CD4-positive, alpha-beta T cell treated with Interleukin-4 for 4 hours (primary cell): ENCODE results near the gene SERPINH1.
A peak's percentile ranks its signal among the peaks of the same experiment; 100 is the strongest.

Experiments
- DNase-seq: peaks from one replicate; pipeline ENCODE4 v3.0.0-alpha.2; 2020

SERPINH1 gene

DNA sequence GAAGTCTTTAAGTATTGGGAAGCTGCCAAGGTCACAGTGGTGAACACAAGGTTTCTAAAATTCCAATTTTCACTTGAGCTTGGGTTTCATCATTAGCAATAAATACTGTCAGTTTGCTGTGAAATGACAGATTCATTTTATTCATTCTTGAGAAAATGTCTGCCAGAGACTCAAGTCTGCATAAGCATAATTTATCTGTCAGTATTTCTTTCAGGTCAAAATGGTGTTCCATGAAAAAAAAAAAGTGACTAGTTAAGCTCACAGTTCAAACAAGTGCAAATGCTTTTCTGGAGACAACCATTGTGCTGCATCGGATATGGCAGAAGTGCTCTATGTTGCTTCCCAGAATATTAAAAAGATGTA, 28.2 kb upstream of the SERPINH1 start:
- DNase-seq = no peak

- DNase-seq = no peak
Observed at GRCh38 chr11:75534259-75535069, 27.6 kb upstream of the SERPINH1 start.

- DNase-seq = no peak
Observed at GRCh38 chr11:75535071-75535470, 27.0 kb upstream of the SERPINH1 start.

DNA sequence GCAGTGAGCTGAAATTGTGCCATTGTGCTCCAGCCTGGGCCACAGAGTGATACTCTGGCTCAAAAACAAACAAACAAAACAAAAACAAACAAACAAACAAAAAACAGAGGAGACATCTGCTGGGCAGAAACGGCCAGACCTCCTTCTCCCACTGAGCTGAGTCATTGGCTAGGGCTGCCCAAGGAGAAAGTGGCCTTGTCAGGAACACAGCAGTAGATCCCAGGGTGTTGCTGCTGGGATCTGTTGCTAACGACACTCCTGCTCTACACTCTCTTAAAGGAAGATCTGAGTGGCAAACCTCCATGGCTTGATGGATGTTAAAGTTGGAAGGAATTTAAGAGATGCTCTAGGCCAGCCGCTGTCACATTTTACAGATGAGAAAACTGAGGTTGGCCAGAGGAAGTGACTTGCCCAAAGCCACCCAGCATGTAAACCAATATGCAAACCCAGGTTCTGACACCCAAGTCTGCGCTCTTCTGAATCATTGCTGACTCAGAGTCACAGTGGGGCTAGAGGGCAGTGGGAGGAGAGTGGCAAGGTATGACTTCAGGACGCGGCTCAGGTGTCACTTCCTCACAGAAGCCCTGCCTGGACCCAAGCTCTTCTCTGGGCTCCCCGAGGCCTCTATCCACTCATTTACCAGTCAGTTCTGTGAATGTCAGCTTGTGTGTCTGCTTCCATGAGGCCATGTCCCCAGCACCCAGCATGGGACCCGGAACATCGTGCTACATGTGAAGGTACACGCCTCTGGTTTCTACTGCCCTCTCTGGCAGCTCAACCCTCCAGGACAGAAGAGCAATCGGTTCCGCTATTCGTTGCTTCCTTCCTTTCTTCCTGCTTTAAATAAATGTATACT, 25.0 kb upstream of the SERPINH1 start:
- DNase-seq = peak; percentile 67

DNA sequence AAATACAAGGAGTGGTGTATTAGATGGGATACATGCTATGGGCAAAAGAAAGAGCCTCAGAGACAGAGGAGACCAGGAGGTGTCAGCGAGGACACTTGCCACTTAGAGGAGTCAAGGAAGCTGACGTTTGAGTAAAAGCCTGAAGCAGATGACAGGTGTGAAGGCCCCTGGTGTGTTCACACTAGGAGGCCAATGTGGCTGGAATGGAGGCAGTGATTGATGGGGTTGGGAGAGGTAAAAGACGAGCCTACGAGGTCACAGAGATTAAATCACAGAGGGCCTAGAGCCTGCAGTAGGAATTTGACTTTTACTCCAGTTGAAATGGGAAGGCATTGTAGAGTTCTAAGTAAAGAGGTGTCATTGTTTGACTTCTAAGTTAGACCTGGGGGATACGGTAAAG, 24.3 kb upstream of the SERPINH1 start:
- no peak for DNase-seq

DNA sequence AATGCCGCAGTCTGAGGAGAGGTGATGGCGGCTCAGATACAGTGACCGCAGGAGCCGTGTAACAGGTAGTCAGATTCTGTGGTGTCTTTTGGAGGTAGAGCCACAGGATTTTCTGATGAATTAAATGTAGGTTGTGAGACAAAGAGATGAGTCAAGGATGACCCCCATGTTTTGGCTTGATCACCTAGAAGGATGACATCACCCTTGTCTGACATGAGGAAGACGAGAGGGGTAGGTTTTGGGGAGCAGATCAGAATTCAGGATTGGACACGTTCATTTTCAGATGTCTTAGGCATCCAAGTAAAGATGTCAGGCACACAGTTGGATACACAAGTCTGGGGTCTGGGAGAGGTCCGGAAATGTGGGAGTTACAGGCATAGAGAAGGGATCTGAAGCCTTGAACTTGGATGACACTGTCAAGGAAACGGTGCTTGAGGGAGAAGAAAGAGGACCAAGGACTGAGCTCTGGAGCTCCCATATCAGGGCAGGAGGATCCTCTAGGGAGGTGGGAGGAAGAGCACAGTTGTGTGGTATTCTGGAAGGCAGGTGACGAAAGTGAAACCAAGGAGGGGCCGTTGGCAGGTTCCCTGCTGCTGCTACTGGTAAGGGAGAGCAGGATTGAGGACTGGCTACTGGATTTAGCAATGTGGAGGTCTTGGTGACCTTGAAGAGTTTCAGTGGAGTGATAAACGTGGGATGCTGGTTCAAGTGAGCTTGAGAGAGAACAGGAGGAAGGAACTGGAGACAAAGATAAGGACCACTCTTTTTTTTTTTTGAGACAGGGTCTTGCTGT, 23.7 kb upstream of the SERPINH1 start:
- DNase-seq = peak; percentile 10

GRCh38 chr11:75539459-75540334, 22.4 kb upstream of the SERPINH1 start:
- no peak for DNase-seq

- DNase-seq = no peak
Observed at GRCh38 chr11:75541193-75542087, 20.6 kb upstream of the SERPINH1 start.

DNA sequence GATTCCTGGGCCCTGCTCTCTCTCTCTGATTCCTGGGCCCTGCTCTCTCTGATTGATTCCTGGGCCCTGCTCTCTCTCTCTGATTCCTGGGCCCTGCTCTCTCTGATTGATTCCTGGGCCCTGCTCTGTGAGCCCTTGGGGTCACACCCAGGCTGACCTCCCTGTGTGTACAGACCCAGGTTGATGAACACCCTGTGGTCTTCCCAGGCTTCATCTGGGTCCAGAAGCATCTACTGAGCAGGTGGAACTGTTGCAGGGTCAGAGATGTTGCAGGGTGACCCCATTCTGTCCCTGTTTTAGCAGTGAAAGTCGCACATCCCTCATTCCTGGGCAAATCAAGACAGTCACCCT, 20.0 kb upstream of the SERPINH1 start:
- DNase-seq = no peak

DNA sequence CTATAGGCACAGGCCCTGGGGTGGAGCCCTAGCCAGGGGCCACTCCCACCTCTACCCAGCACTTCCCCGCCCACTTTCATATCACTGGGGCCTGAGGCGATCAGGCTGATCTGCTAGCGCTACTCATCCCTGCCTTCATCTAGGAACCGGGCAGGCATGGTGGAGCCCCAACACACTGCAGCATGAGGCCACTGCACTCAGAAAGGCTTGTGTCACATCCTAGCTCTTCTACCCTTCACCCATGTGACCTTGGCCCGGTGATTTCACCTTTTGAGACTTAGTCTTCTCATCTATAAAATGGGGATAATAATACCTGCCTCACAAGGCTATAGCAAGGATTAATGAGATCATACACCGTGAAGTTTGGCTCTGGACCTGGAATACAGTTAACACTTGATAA, 18.2 kb upstream of the SERPINH1 start:
- no peak for DNase-seq

DNA sequence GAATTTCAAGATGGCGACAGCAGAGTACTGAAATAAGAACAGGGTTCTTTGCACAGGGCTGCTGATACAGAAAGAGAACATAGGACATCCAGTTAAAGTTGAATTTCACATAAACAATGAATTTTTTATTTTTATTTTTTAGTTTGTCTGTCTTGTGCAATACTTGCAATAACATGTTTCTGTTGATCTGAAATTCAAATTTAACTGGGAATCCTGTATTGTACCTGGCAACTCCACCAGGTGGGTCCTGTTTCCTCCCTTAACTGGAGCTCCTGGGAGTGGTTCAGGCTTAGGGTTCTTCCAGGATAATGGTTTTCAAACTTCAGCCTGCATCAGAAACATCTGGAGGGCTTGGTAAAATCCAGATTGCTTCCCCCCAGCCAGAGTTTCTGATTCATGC, 14.9 kb upstream of the SERPINH1 start:
- no peak for DNase-seq

GRCh38 chr11:75547617-75548058, 14.4 kb upstream of the SERPINH1 start:
- peak; percentile 24 for DNase-seq

GRCh38 chr11:75548595-75549272, 13.3 kb upstream of the SERPINH1 start:
- DNase-seq = no peak

GRCh38 chr11:75549370-75549958, 12.6 kb upstream of the SERPINH1 start:
- no peak for DNase-seq

GRCh38 chr11:75553182-75553581, 8.9 kb upstream of the SERPINH1 start:
- DNase-seq = no peak

DNA sequence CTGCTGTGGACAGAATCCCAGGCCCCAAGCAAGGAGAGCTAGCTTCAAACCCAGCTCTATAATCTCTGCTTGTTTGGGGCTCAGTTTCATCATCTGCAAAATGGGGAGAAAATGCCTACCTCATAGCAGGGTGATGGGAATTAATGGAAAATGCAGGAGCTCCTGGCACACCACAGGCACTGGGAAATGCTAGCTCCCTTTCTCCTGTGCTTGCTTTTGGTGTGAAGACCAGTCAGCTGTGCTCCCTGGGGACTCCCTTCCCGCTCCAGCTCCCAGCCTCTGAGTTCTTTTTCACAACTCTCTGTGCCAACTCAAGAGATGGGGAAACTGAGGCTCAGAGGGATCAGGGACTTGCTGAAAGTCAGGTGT, 8.2 kb upstream of the SERPINH1 start:
- DNase-seq = no peak

GRCh38 chr11:75554258-75555022, 7.6 kb upstream of the SERPINH1 start:
- DNase-seq = no peak

- DNase-seq = no peak
Observed at GRCh38 chr11:75555079-75555811, 6.8 kb upstream of the SERPINH1 start.

GRCh38 chr11:75556275-75556674, 5.8 kb upstream of the SERPINH1 start:
- DNase-seq = no peak
